RPMI8226 (cell line): Measurements from ENCODE around the gene IQCH.
A peak's percentile ranks its signal among the peaks of the same experiment; 100 is the strongest.

Source experiments
- DNase-seq: peaks from one replicate; pipeline ENCODE4 v3.0.0-alpha.2; 2015

IQCH gene

DNA sequence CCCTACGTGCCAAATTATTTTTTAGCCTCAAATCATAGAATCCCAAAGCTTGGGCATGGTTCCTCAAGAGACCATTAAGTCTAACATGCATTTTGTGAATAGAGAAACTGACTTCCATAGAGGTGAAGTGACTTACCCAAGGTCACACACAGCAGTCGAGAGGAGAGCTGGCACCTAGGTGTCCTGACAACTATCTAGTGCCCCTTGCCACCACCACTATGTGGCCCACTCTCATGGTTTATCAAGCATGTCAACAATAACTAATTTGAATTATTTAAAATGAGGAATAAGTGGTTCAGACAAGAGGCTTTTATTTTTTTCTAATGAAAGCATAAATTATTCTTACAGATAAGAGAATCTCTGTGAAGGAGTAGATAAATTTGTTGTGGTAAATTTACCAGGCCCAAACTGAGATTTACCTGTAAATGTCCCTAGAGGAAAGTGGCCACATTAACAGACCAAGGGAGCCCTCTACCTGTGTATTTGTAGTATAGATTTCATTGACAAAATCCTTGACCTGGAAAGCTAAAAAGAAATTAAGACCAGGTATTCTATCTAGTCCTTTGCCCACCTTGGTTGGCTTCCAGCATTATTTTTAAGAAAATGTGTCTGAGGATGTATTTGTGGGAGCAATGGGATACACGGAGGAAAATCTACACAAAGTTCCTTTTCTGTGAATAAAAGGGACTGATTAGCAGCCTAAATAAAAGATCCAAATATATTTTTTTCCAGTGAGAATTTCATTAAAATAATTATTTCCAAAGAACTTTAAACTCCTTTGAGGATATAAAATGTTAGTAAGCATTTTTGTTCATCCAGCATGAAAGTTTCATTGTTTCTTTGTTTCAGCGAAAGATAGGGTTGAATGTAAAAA lies 49.1 kb downstream of the IQCH start:
- DNase-seq: peak; percentile 57

DNA sequence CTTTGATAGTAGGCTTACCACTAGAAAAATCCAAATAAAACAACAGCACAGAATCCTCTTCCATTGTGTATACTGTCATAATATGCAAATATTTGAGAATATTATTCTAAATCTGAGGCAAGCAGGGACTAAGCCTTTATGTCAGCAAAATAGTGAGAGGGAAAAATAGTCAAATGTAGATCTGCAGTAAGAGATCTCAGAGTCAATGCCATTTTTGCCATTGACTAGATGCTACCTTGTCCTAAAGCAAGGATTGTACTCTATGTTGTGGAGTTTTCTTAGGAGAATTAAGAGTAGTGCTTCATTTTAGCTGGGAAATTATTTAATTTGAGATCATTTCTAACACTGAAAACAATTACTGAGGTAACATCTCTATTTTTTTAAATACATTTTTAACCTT lies 50.2 kb downstream of the IQCH start:
- DNase-seq: no peak

DNA sequence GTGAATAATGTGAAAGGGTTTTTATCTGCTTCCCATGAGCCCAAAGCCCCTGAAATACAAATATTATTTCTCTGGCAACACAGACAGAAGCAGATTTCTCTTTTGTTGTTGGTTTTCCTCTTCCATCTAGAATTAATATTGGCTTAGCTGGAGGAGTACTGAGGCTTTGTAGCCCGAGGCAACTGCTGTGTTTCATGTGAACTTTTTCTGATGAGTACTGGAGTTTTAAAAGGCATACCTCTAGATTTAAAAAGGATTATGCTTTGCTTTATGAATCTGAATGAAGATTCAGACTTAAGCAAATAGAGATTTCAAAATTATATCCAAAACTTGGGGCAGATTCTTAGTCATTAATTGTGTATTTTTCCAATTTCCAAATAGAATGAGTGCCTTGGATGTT lies 50.9 kb downstream of the IQCH start:
- no peak for DNase-seq

DNA sequence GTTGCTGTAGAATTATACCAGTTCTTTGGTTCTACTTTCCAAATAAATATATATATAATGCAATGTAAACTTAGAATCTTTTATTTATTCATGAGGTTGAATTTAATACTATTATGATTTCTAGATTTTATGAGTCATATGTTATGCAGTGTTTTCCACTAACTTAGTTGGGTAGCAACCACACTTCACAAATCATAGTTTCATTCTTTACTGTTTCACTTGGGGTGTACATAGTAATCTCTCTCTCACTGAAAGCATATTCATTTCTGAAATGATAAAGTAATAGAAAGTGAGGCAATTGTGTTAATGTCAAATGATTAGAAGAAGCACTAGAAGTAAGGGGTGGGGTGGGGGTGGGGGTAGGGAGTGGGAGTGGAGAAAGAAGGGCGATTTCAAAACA lies 52.6 kb downstream of the IQCH start:
- no peak for DNase-seq

DNA sequence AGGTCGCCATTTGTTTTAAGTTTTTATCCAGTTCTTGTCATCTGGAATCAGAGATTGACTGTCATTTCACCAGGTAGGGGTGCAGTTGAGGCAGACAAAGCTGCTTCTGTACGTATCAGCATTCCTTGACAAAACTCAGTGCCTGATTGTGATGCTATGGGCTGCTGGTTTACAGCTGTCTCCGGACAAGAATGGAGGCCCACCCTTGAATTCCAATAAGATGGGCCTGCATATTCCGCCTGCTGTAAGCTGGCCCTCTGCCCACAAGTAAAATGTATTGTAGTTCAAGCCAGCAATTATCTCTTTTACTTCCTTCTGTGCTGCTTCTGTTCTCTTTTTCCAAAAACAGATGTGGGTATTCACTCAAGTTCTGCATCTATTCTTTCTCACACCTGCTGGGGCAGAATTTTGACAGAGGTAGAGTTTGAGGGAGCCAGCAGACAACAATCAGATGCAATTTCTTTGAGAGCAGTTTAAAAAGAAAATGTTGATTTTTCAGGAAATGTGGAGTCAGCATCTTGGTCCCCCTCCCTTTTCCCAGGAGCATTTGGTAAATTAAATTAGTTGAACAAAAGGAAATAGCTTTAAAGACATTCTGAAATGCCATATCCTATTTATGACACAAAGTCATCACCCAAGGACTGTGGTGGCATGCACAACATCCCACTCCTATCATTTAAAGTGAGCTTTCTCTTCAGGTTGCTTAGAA lies 53.5 kb downstream of the IQCH start:
- no peak for DNase-seq

DNA sequence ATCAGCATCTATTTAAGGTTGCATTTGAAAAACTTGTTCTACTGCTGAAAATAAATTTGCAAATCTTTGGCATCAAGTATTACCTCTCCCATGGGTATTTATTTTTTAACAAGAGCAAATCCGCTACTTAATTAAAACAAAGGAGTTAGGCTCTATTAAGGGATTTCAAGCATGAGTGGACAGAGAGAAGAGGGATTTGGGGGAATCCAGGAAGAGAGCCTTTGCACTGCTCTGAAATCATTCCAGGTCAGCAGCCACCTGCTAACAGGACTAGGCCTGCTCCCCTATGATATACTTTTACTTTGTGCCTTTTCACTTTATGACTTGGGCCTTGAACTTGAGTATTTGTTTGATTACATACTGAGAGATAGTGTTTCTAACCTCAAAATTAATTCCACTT lies 57.1 kb downstream of the IQCH start:
- DNase-seq: no peak

DNA sequence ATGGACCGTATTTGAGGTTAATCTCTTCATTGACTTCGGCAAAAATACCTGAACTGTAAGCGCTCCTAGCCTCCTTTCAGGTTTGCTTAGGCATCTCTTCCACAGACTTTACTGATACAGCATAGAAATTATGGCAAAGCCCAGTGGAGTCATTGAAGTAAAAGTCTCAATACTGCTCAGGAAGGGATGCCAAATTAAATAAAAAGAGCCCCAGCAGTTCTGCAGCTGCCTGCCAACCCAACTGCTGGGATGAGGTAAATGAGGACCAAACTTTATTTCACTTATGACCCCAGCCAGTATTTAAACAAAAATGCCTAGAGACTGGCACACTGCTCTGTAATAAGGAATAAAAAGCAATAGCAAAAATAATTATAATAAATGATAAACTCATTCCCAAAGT lies 65.4 kb downstream of the IQCH start:
- DNase-seq: no peak

DNA sequence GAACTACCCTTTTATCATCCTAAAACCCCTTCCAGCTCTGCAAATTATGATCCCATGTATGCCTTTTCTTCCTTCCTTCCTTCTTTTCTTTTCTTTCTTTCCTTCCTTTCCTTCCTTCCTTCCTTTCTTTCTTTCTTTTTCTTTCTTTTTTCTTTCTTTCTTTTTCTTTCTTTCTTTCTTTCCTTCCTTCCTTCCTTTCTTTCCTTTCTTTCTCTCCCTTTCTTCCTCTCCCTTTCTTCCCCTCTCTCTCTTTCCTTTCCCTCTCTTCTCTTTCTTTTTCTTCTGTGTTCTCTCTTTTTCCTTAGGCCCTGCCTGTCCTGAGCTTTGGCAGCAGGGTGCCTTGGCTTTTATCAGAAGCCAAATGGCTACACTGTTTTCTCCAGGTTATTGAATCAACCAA lies 66.8 kb downstream of the IQCH start:
- no peak for DNase-seq

DNA sequence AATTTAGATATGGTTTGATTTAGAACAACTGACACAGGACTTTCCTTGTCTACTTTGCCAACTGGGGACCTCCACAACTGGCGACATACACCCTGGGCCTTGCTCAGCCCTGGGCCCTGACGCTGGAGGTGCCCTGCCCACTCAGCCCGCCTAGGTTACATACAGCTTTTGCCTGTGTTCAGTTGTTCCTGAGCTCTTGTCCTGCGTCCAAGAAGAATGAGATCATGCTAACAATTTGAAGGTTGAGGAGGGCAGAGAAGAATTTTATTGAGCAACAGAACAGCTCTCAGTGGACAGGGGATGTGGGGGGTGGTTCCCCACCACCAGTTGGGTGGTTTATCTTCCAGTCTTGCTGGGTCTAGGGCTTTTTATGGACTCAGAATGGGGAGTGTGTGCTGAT lies 67.9 kb downstream of the IQCH start:
- DNase-seq: no peak

DNA sequence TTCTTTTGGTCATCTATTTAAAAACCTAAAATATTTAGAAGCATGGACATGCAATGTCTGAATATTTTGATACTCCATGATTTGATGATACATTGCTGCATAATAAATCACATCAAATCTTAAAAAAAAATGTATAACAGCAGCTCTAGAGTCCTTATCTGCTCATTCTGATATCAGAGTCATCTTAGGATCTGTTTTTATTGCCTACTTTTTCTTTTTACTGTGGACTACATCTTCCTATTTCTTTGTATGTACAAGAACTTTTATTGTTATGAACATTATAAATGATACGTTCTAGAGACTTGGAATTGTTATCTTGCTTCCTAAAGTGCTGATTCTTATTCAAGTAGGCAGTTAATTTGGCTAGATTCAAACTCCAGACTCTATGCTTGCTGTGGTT lies 72.7 kb downstream of the IQCH start:
- DNase-seq: no peak

DNA sequence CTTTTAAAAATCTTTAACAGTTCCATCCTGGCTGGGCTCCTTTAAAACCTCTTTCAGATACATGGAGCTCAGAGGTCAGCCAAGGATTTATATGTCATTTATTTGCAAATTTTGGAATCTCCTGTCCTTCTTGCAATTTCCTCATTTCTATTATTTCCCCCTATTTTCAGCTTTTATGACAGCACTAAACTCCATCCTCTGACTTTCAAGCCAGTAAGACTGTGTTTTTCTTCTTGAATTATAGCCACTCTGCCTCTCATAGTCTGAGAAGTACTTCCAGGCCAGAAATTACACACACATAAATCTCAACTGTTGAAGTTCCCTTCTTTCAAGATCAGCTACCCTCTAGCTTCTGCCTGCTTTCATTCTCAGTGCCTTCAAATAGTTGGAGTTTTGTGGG lies 73.2 kb downstream of the IQCH start:
- DNase-seq: no peak

DNA sequence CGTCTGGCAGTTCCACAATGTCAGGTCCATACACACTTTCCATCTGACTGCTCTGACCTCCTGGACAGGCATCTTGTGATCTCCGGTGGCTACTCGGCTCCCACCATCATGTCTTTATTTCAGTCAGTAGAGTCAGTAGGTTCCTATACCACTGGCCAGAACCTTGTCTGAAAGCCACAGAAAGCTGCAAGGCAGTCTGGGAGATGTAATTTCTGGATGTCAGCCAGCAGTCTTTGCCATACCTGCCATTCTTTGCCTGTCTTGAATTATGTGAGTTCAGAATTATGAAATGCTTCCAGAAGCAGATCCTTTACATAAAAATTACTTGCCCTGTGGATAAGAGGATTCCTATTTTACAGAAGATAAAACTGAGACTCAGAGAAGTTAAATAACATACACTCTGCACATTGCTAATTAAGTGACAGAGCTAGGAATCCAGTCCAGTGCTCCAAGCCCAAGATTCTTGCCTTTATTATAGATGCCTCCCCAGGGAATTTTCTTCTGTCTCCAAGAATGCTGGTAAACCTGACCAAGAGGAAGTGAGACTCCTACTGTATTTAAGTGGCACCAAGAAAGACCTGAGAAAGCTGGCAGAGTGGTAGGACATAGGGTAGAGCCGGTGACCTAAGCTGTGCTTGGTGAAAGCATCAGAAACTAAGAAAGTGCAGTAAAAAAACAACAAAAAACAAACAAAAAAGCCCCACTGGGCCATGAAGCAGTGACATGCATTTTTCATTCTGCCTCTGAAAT lies 75.6 kb downstream of the IQCH start:
- DNase-seq: peak; percentile 52

DNA sequence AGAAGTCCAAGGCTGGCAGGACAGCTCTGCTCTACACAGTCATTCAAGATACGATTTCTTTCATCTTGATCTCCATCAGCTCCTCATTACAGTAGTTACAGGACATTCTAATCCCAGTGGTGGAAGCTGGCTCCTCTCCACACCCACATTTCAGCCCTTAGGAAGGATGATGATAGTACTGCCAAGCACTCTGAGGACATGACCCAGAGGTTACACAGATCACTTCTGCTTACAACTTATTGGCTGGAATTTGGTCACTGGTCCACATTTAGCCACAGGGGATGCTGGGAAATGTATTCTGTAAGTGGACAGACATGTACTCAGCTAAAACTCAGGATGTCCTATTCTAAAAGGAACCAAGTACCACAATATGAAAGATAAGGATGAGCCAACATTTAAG lies 77.1 kb downstream of the IQCH start:
- no peak for DNase-seq

DNA sequence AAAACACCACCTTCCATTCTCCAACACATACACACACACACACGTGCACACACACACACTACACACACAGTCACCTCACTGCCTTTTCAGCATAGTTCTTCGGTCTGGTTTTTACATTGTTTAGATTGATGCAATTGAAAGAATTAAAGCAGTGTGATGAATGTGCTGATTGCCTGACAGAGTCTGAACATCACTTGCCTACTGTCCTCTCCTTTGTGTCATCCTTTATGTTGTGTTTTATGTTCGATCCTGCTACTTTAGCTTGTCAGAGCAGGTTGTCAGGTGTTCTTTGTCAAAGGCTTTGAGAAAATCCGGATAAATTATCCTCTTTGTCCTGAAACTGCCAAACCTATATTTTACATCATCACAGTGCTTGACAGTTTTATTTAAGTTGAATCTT lies 80.4 kb downstream of the IQCH start:
- no peak for DNase-seq

DNA sequence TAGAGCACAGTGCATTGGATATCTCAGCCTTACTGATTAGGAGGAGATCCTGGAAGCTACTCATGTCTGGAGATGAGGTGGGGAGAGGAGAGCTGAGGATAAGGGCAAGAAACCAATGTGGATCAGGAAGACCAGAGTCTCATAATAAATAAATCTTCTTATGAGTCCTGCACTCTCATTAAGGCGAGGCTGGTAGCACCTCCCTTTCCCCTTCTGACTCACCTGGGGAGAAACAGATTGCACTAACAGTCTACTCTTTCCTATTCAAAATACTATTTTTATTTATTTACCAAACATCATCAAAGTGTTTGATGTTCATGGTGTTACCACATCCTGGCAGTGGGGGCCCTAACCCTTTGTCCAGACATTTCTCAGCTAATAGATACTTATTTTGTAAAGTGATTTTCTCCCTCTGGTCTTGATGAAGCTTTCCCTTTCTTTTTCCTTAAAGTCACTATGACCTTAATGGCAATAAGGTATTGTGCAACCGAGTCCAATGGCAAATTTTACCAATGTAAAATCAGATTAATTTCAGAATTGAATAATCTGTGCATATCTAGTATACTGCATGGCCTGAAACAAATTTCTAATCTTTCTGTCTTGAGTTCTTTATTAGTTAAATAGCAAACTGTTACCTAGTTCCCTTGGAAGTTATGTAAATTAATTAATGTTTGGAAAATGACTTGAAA lies 81.1 kb downstream of the IQCH start:
- DNase-seq: no peak

DNA sequence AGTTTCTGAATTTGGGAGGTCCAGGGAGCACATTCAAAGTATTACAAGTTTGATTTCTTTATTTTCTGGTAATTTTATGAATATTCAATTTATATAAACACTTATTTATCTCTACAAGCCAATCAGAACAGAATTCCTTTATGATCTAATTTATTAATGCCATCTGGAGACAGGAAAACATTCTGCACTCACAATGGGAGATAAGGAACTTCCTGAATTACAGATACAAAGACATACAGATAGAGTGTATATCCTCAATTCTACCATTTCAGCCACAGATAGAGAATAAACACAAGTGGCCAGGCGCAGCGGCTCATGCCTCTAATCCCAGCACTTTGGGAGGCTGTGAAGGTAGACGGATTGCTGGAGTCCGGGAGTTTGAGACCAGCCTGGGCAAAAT lies 86.0 kb downstream of the IQCH start:
- no peak for DNase-seq

DNA sequence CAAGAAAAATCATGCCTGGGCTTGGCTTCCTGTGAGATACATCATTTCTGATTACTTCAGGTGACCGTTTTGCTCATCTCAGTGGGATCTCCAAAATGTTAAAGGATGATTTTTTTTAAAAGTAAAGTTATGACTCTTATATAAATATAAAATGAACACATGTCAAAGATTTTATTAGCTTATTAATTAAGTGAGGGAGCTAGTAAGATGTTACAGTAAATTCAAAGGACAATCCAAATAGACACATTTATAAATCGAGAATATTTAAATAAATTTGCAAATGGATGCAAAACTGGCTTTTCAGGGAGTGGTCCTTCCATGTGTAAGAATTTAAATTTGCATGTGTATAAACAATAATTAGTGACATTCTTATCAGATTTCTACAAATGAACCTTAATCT lies 87.0 kb downstream of the IQCH start:
- no peak for DNase-seq

DNA sequence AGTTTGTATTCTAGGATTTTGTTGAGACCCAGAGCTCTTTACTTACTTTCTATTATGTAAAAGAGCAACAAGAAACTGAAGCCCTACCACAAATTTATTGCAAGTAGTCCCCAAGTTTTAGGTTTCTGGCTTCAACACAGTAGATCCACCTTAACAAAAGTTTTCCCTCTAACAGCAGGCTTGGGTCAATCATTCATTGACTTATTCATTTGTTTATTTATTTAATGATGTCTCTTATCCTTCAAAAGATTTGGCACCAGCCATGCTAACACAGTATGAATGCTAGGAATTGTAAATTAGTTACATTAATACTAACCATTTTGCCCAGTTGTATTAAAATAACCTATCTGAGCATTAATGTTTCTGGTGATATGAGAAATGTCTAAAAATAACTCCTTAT lies 88.6 kb downstream of the IQCH start:
- no peak for DNase-seq

DNA sequence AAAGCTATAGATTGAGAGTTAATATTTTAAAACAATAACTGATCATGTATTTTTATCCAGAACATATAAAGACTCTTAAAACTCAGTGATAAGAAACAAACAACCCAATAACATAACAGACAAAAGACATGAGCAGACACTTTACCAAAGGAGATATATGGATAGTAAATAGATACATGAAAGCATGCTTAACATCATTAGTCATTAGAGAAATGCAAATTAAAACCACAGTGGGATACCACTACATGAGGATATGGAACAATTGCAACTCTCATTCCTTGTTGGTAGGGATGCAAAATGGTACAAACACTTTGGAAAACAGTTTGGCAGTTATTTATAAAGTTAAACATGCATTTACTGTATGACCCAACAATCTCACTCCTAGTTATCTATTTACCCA lies 95.0 kb downstream of the IQCH start:
- no peak for DNase-seq

DNA sequence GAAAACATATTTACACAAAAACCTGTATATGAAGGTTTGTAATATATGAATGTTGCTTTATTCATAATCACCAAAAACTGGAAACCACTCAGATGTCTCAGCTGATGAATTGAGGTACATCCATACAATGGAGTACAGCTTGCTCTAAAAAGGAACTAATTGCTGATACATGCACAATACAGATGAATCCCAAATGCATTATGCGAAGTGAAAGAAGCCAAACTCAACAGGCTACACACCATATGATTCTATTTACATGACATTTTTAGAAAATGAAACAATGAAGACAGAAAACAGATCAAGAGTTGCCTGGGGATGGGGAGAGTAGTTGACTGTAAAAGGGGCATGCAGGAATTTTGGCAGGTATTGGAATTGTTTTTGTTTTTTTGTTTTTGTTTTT lies 95.5 kb downstream of the IQCH start:
- no peak for DNase-seq

DNA sequence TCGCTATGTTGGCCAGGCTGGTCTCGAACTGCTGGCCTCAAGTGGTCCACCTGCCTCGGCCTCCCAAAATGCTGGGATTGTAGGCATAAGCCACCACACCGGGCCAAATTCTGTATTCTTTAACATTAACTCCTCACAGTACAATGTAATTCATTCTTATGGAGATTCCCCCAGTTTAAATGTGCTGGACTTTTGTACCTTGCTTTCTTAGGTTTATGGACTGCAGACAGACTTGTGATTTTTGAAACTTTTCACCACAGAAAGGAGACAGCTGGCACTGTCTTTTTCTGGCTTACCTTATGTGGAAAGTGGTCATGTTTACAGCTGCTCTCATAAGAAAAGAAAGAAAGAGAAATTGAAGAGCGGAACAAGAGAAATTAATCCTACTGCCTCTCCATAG lies 103.8 kb downstream of the IQCH start:
- DNase-seq: no peak

DNA sequence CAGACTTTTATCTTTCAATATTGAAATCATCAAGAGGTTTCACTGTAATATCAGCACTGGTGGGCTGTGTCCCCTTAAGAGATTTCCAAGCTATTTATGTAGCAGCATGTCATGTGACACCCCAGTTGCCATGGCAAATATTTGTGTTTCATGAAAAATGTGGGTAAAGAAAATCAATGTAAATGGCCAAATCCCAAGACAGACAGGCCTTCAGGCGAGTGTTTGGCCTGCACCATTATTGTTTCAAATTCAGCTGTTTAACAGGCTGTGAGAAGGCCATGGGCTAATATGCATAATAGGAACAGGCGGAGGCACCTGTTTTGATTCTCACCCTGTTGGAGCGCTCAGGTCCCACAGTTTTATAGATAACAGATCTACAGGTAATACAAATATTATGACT lies 104.2 kb downstream of the IQCH start:
- DNase-seq: no peak

DNA sequence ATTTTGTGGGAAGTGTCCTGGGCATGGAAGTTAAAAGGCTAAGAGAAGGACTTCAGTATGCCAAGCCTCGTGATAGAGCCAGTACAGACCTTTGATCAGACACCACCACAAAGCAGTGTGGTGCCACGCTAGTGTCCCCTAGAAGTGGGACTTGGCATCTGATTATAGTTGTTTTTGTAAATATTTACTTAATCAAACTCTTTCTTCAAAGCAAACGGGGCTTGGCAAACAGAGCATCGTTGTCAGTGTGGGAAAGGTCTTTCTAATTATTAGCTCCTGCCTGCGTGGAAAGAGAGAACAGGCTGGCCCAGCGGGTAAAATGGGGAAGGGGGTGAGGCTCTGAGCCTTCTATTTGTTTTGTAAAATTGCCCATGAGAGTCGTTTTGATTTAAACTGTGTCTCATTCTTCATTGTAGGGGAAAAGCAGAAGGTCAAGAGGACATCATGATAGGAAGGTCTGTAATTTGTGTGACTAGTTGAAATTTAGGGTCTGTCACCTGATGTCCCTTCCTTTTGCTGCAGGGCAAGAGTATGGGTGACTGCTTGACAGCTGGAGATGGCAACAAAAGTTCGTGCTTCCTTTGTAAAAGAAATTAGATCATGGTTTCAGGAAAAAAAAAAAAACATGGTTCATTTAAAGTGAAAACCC lies 105.0 kb downstream of the IQCH start:
- no peak for DNase-seq
